Spinal cord (tissue), 10 donors: Measurements from ENCODE around the gene GAS2. TPM values are rescaled to one million over a fixed set of nuclear protein-coding genes. Genes with fewer than 3 reads are reported as not detected.

ENCODE experiments used
- DNase-seq, 6 donors: peaks; one replicate each; pipeline versions ENCODE4 v3.0.0 to v3.0.0-alpha.2; 2013 to 2015; ENCODE audit warnings: low spot score in 6 of 6, low read depth in 4 of 6
- H3K27ac ChIP-seq: one replicate; pipeline ENCODE4 v1.5.1; 2013; ENCODE audit warnings: low read depth, low read length, control low read depth
- H3K27me3 ChIP-seq: one replicate; pipeline ENCODE4 v1.6.1; 2013; ENCODE audit warnings: low read length; ENCODE audit not compliant: control insufficient read depth, insufficient read depth
- H3K36me3 ChIP-seq: one replicate; pipeline ENCODE4 v1.6.1; 2013; ENCODE audit warnings: low read length; ENCODE audit not compliant: control insufficient read depth, insufficient read depth
- H3K4me1 ChIP-seq: one replicate; pipeline ENCODE4 v1.6.1; 2013; ENCODE audit warnings: low read length; ENCODE audit not compliant: control insufficient read depth, insufficient read depth
- H3K4me3 ChIP-seq: one replicate; pipeline ENCODE4 v1.5.1; 2013; ENCODE audit warnings: low read depth, low read length, control low read depth
- H3K9me3 ChIP-seq: one replicate; pipeline ENCODE4 v1.6.1; 2013; ENCODE audit warnings: low read length; ENCODE audit not compliant: control insufficient read depth, insufficient read depth
- WGBS: methylation state at CpG from one replicate; pipeline ENCODE4 v1.1.5; 2013; ENCODE audit warnings: missing lambda C conversion rate; ENCODE audit not compliant: insufficient coverage; 5-methylcytosine and 5-hydroxymethylcytosine counted together
- polyA plus RNA-seq, 2 donors: library from polyadenylated mRNA; unstranded; fragments of 120-200 nt; gene quantifications; one replicate each; pipeline ENCODE4 v1.2.1, GENCODE V29; 2013; ENCODE audit not compliant: insufficient read length in 2 of 2
- total RNA-seq, 2 donors: library from RNA; depleted of rRNA in 1 of 2; stranded (reverse); fragments of 120-200 nt in 1 of 2; fragments of >200 nt in 1 of 2; gene quantifications; one replicate each; pipeline versions ENCODE4 v1.2.3 to v1.2.4, GENCODE V29; 2013 to 2014
- donor health status: healthy.

Gene GAS2
- total and polyA plus RNA-seq, 4 donors, result 3.3 to 52.4 (median 19.0) TPM

GRCh38 chr11:22670830-22671229 lies 4.4 kb downstream of the GAS2 start:
- Histone ChIP-seq H3K4me1 (peaks cover 6% of the 10 kb centered on the region), H3K9me3 (no peaks in the 10 kb centered on the region), H3K27ac (no peak overlapping the region), H3K4me3 (no peak overlapping the region), H3K27me3 (peaks cover 7% of the 10 kb centered on the region), H3K36me3 (no peaks in the 10 kb centered on the region)
- peak in 3 of 6 donors; percentile 1 to 33 (median 13) for DNase-seq
- no CpG with 5 or more reads among the region's 1 CpG for WGBS

GRCh38 chr11:22671751-22672150 lies 5.3 kb downstream of the GAS2 start:
- DNase-seq, result peak in 1 of 6 donors; percentile 9
- WGBS, result 50% methylated on average over 1 of the region's 2 CpGs
- Histone ChIP-seq H3K27me3 (peaks cover 4% of the 10 kb centered on the region), H3K4me3 (no peak overlapping the region), H3K9me3 (no peaks in the 10 kb centered on the region), H3K4me1 (peaks cover 4% of the 10 kb centered on the region), H3K27ac (no peak overlapping the region), H3K36me3 (no peaks in the 10 kb centered on the region)

- Histone ChIP-seq H3K27ac (no peak overlapping the region), H3K4me3 (no peak overlapping the region), H3K27me3 (no peaks in the 10 kb centered on the region), H3K36me3 (no peaks in the 10 kb centered on the region), H3K9me3 (no peaks in the 10 kb centered on the region), H3K4me1 (no peaks in the 10 kb centered on the region)
- no peak for DNase-seq
- WGBS, result 88% methylated on average over 3 of the region's 4 CpGs
Observed at GRCh38 chr11:22674470-22675439, 8.3 kb downstream of the GAS2 start.

- no peaks in the 10 kb centered on the region for H3K36me3 ChIP-seq
- DNase-seq, result no peak
Observed at GRCh38 chr11:22677153-22677903, 10.9 kb downstream of the GAS2 start.

GRCh38 chr11:22680628-22681027 lies 14.2 kb downstream of the GAS2 start:
- DNase-seq, result no peak
- no CpG with 5 or more reads among the region's 2 CpGs for WGBS
- Histone ChIP-seq H3K36me3 (no peaks in the 10 kb centered on the region), H3K4me3 (no peak overlapping the region), H3K27ac (no peak overlapping the region), H3K9me3 (no peaks in the 10 kb centered on the region), H3K27me3 (no peaks in the 10 kb centered on the region), H3K4me1 (no peaks in the 10 kb centered on the region)

More at GRCh38 chr11:22677153-22677903, 10.9 kb downstream of the GAS2 start:
- Histone ChIP-seq H3K4me3 (no peak overlapping the region), H3K27me3 (no peaks in the 10 kb centered on the region), H3K27ac (no peak overlapping the region), H3K9me3 (no peaks in the 10 kb centered on the region), H3K4me1 (no peaks in the 10 kb centered on the region)
- 84% methylated on average over 2 of the region's 4 CpGs for WGBS

- no peaks in the 10 kb centered on the region for H3K9me3 ChIP-seq
- H3K4me3 ChIP-seq, result no peak overlapping the region
- no CpG with 5 or more reads among the region's 4 CpGs for WGBS
- H3K4me1 ChIP-seq, result no peaks in the 10 kb centered on the region
- DNase-seq, result no peak
- no peaks in the 10 kb centered on the region for H3K36me3 ChIP-seq
- no peaks in the 10 kb centered on the region for H3K27me3 ChIP-seq
- no peak overlapping the region for H3K27ac ChIP-seq
Observed at GRCh38 chr11:22681281-22681812, 14.9 kb downstream of the GAS2 start.

- no peaks in the 10 kb centered on the region for H3K9me3 ChIP-seq
- WGBS, result 100% methylated on average over 2 of the region's 2 CpGs
- H3K27ac ChIP-seq, result no peak overlapping the region
- no peak overlapping the region for H3K4me3 ChIP-seq
- no peaks in the 10 kb centered on the region for H3K36me3 ChIP-seq
- H3K27me3 ChIP-seq, result no peaks in the 10 kb centered on the region
- H3K4me1 ChIP-seq, result no peaks in the 10 kb centered on the region
- DNase-seq, result no peak
Observed at GRCh38 chr11:22684082-22684481, 17.7 kb downstream of the GAS2 start.

GRCh38 chr11:22685111-22685510 lies 18.7 kb downstream of the GAS2 start:
- no peaks in the 10 kb centered on the region for H3K9me3 ChIP-seq
- H3K27me3 ChIP-seq, result no peaks in the 10 kb centered on the region
- no peaks in the 10 kb centered on the region for H3K36me3 ChIP-seq
- H3K27ac ChIP-seq, result no peak overlapping the region
- no peak for DNase-seq
- H3K4me3 ChIP-seq, result no peak overlapping the region
- no CpG with 5 or more reads among the region's 4 CpGs for WGBS
- H3K4me1 ChIP-seq, result no peaks in the 10 kb centered on the region

GRCh38 chr11:22688914-22689313 lies 22.5 kb downstream of the GAS2 start:
- Histone ChIP-seq H3K4me3 (no peak overlapping the region), H3K4me1 (no peaks in the 10 kb centered on the region), H3K27ac (no peak overlapping the region), H3K9me3 (no peaks in the 10 kb centered on the region), H3K36me3 (no peaks in the 10 kb centered on the region), H3K27me3 (no peaks in the 10 kb centered on the region)
- no peak for DNase-seq
- WGBS, result 100% methylated on average over 2 of the region's 3 CpGs
